Endodermal cell (in vitro differentiated cells): ENCODE data around the gene NAALADL2. TPM values are rescaled to one million over a fixed set of nuclear protein-coding genes. Genes with fewer than 3 reads are reported as not detected.

Experiments
- DNase-seq: peaks from one replicate; pipeline ENCODE4 v3.0.0-alpha.2; 2017
- H3K27ac ChIP-seq: 2 replicates; pipeline ENCODE4 v1.5.1; 2013; ENCODE audit warnings: mild to moderate bottlenecking, low read depth, low read length, moderate library complexity
- H3K27me3 ChIP-seq: 2 replicates; pipeline ENCODE4 v1.6.1; 2013; ENCODE audit warnings: mild to moderate bottlenecking, low read length, moderate library complexity; ENCODE audit not compliant: insufficient read depth, control insufficient read depth, poor library complexity, severe bottlenecking
- H3K36me3 ChIP-seq: 2 replicates; pipeline ENCODE4 v1.7.0; 2013; ENCODE audit warnings: mild to moderate bottlenecking, low read length, moderate library complexity; ENCODE audit not compliant: control insufficient read depth, insufficient read depth
- H3K4me1 ChIP-seq: one replicate; pipeline ENCODE4 v1.7.0; 2013; ENCODE audit warnings: low read length; ENCODE audit not compliant: control insufficient read depth, insufficient read depth
- H3K4me3 ChIP-seq: 2 replicates; pipeline ENCODE4 v1.5.1; 2013; ENCODE audit warnings: mild to moderate bottlenecking, low read length, moderate library complexity
- H3K9ac ChIP-seq: 2 replicates; pipeline ENCODE4 v1.6.1; 2013; ENCODE audit warnings: mild to moderate bottlenecking, low read length, moderate library complexity; ENCODE audit not compliant: poor library complexity, severe bottlenecking; ENCODE audit errors: extremely low read depth
- H3K9me3 ChIP-seq: 2 replicates; pipeline ENCODE4 v1.6.1; 2013; ENCODE audit warnings: mild to moderate bottlenecking, low read length, moderate library complexity; ENCODE audit not compliant: control insufficient read depth
- H3K27ac Mint-ChIP-seq: 2 replicates; pipeline ENCODE4 v1.8.0; 2020; ENCODE audit warnings: mixed read lengths
- H3K27me3 Mint-ChIP-seq: 2 replicates; pipeline ENCODE4 v1.8.0; 2021; ENCODE audit warnings: mild to moderate bottlenecking, mixed read lengths; ENCODE audit not compliant: insufficient read depth
- H3K36me3 Mint-ChIP-seq: 2 replicates; pipeline ENCODE4 v1.8.0; 2020; ENCODE audit warnings: low read depth, mixed read lengths
- H3K4me1 Mint-ChIP-seq: 2 replicates; pipeline ENCODE4 v1.8.0; 2020; ENCODE audit warnings: mixed read lengths
- H3K4me3 Mint-ChIP-seq: 2 replicates; pipeline ENCODE4 v1.8.0; 2020; ENCODE audit warnings: mild to moderate bottlenecking, moderate library complexity, mixed read lengths
- H3K9me3 Mint-ChIP-seq: 2 replicates; pipeline ENCODE4 v1.8.0; 2020; ENCODE audit warnings: mild to moderate bottlenecking, mixed read lengths
- CTCF ChIP-seq: fragments of 200-600 bp; sonication (generic); conservative IDR thresholded peaks from 2 replicates; pipeline ENCODE4 v1.5.0; 2021; ENCODE audit warnings: antibody characterized with exemption, mild to moderate bottlenecking
- WGBS, 2 experiments: methylation state at CpG; one replicate each; pipeline versions ENCODE4 v1.1.5 to v1.1.7; 2013; ENCODE audit warnings: missing lambda C conversion rate in 2 of 2, mixed read lengths in 1 of 2; ENCODE audit not compliant: insufficient coverage in 1 of 2, insufficient read length in 1 of 2; 5-methylcytosine and 5-hydroxymethylcytosine counted together
- total RNA-seq, 2 donors: library from RNA; stranded (reverse); fragmentation: NEBNext Ultra II Directional in 1 of 2; extraction: Animal tissue kit (Norgen Biotek cat#: 25700) in 1 of 2; gene quantifications; 2 replicates in 1 of 2; 3 replicates in 1 of 2; pipeline ENCODE4 v1.2.1, GENCODE V29; 2021

Gene NAALADL2
- total RNA-seq, 2 donors from 2014 or later: 1.6 to 1.8 TPM

GRCh38 chr3:175475765-175476164 is 616.6 kb downstream of the NAALADL2 start:
- TF ChIP-seq CTCF: no peak
- H3K36me3 Mint-ChIP-seq: no peaks in the 10 kb centered on the region
- no peaks in the 10 kb centered on the region for H3K27me3 ChIP-seq
- no peak overlapping the region for H3K4me3 ChIP-seq
- no peaks in the 10 kb centered on the region for H3K4me1 ChIP-seq
- H3K9me3 ChIP-seq: no peaks in the 10 kb centered on the region
- no peak overlapping the region for H3K9ac ChIP-seq
- 99% methylated on average over 4 of the region's 4 CpGs; no CpG with 5 or more reads in 1 of the 2 experiments for WGBS, 2 experiments
- H3K4me3 Mint-ChIP-seq: no peak overlapping the region
- H3K27ac ChIP-seq: no peak overlapping the region
- DNase-seq: no peak
- H3K36me3 ChIP-seq: no peaks in the 10 kb centered on the region
- no peaks in the 10 kb centered on the region for H3K4me1 Mint-ChIP-seq
- no peaks in the 10 kb centered on the region for H3K9me3 Mint-ChIP-seq
- H3K27ac Mint-ChIP-seq: no peak overlapping the region
- no peaks in the 10 kb centered on the region for H3K27me3 Mint-ChIP-seq

- no peaks in the 10 kb centered on the region for H3K4me1 ChIP-seq
- H3K9ac ChIP-seq: no peak overlapping the region
- 84 to 86% methylated on average over 1 to 2 of the region's 2 CpGs for WGBS, 2 experiments
- TF ChIP-seq CTCF: no peak
- H3K36me3 ChIP-seq: no peaks in the 10 kb centered on the region
- no peak for DNase-seq
- Mint-ChIP-seq H3K36me3 (no peaks in the 10 kb centered on the region), H3K27me3 (no peaks in the 10 kb centered on the region), H3K4me1 (no peaks in the 10 kb centered on the region), H3K4me3 (no peak overlapping the region), H3K27ac (no peak overlapping the region), H3K9me3 (no peaks in the 10 kb centered on the region)
- H3K27ac ChIP-seq: no peak overlapping the region
- no peaks in the 10 kb centered on the region for H3K27me3 ChIP-seq
- H3K9me3 ChIP-seq: no peaks in the 10 kb centered on the region
- H3K4me3 ChIP-seq: no peak overlapping the region
These were observed 617.4 kb downstream of the NAALADL2 start for GRCh38 chr3:175476489-175476888.

DNA sequence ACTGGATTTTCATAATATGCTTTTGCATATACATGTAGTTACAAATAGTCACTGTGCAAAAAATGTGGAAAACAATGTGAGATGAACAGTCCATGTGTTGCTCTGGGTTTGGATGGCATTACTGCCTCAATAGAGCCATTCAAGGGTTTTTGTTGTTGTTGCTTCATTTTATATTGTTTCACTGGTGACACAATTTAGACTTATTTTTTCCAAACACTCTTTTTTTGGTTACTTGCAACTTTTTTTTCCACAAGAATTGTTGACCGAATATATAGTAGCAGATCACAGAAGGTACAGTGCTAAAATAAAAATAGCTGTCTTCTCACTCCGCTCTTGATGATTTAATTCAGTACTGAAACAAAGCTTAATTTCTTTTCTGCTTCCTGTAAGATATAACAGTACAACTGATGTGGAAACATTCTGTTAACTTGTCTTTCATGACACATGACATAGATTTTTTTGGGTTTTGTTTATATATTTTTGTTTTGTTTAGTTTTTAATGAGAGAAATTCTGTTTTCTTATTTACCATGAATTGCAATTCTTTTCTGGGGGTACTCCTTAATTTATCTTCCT is 618.6 kb downstream of the NAALADL2 start:
- no peaks in the 10 kb centered on the region for H3K4me1 Mint-ChIP-seq
- no peak overlapping the region for H3K27ac Mint-ChIP-seq
- H3K27me3 Mint-ChIP-seq: no peaks in the 10 kb centered on the region
- H3K27ac ChIP-seq: no peak overlapping the region
- no peak for DNase-seq
- WGBS, 2 experiments: 98% methylated on average over 2 of the region's 2 CpGs; no CpG with 5 or more reads in 1 of the 2 experiments
- no peaks in the 10 kb centered on the region for H3K27me3 ChIP-seq
- H3K4me3 ChIP-seq: no peak overlapping the region
- no peak overlapping the region for H3K4me3 Mint-ChIP-seq
- H3K36me3 Mint-ChIP-seq: no peaks in the 10 kb centered on the region
- no peaks in the 10 kb centered on the region for H3K36me3 ChIP-seq
- H3K9ac ChIP-seq: no peak overlapping the region
- H3K9me3 ChIP-seq: no peaks in the 10 kb centered on the region
- no peaks in the 10 kb centered on the region for H3K4me1 ChIP-seq
- no peaks in the 10 kb centered on the region for H3K9me3 Mint-ChIP-seq
- TF ChIP-seq CTCF: no peak
